Activated naive CD4-positive, alpha-beta T cell treated with Interleukin-2 at 50 U/mL for 16 hours (primary cell): ENCODE data around the gene KRT16.
A peak's percentile ranks its signal among the peaks of the same experiment; 100 is the strongest.
"Not testable (repeated sequence)": the region's sequence is repeated elsewhere in the genome, so short reads cannot be mapped to it uniquely, and the experiment has no call there.

Experiments
- DNase-seq: peaks from one replicate; pipeline ENCODE4 v3.0.0-alpha.2; 2020

KRT16 gene

DNA sequence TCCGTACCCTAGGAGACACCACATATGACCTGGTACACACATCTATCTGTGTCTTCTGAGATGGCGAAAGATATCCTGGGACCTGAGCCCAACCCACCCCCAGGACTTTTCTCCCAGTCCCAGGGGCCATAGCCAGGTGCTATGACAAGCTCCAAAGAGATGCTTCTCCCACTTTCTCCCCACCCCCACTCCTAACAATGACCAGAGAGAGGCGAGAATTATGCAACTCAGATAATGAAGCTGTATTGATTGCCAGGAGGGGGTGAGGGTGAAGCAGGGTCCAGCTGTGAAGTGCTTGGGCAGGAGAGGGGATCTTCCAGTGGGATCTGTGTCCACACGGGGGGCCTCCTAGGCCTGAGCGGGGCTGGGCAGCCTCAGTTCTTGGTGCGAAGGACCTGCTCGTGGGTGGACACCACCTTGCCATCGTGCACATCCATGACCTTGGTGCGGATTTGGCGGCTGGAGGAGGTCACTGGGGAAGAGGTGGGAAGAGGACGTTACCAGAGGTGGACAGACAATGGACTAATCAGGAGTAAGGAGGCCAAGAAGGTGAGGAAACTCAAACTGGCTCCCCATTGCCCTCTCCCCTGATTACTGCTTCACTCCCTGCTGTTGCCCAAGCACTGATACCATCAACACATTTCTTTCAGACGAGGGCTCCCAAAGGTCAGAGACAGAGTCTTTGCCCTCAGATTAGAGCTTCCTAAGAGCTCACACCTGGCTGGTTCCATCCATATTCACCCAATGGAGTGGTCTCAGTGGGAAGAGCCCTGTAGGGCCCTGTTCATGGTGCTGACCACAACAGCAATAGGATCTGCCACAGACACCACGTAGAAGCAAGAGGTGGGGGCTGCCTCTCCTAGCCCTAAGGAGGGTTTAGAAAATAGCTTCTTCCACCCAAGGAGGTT is 30.3 kb downstream of the KRT16 start:
- DNase-seq: not testable (repeated sequence)

DNA sequence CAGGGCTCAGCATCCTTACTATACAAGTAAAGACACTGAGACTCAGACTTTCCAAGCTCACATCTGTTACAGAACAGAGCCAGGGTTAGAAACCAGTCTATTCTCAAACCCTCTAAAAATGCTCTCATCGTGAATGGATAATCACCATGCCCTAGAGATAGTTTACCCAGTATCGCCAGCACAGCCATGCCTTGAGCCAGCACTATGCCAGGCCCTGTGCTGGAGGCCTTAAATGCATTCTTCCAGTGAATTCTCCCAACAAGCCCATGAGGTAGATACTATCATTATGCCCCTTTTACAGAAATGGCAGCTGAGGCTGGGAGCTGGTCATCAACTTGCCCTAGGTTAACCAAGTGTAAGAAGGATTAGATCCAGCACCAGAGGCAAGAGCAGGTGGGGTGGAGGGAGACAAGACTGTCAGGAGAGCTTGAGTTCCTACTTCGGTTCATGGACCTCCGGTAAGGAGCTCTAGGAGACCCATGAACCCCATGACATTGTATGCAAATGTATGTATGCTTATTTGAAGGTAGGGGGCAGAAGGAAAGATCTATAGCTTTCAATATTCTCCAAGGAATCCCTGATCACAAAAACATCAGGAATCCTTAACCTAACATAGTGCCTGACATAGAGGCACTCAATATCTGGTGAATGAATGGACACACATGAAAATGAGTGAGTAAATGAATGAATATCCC is 31.1 kb downstream of the KRT16 start:
- DNase-seq: no peak

DNA sequence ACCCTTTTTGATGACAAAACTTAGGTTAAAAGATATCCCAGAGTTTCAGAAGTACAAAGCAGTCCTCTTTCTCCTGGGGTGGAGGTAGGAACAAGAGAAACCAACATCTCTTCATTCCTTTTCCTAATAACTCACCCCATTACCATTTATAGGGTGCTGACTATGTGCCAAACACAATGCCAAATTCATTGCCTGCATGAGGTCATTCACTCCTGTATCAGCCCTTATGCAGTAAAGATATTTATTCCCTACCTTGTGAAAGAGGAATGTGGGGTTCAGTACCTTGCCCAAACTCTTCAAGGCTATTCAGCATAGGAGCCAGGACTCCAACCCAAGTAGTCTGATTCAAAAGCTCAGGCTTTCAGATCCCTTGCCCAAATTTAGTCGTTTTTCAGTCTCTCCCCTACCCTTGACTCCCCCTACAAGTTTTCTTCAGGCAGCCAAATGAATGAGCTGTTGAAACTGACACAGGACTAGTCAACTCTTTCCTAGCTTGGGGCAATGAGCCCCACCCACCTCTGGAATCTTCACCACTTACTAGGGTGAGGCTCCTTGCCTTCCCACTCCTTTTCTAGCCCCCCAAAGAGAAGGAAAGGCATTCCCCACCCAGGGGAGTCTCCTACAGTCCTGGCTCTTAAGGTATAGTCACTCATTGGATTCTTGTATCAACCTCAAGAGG is 31.7 kb downstream of the KRT16 start:
- no peak for DNase-seq

DNA sequence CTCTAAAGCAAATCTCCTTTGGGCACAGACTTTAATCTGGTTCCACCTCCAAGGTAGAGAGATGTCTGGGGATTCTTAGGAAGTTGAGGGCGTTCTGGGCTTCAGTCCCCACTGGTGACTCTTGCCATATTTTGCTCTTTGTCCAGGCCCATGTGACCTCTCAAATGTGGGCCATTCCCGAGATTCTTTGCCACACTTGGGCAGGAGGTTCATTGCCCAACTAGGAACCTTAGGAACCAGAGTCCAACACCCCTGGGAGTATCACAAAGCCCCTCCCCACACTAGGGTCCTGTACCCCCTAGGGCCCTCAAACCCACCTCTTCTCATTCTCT is 32.4 kb downstream of the KRT16 start:
- DNase-seq: no peak

DNA sequence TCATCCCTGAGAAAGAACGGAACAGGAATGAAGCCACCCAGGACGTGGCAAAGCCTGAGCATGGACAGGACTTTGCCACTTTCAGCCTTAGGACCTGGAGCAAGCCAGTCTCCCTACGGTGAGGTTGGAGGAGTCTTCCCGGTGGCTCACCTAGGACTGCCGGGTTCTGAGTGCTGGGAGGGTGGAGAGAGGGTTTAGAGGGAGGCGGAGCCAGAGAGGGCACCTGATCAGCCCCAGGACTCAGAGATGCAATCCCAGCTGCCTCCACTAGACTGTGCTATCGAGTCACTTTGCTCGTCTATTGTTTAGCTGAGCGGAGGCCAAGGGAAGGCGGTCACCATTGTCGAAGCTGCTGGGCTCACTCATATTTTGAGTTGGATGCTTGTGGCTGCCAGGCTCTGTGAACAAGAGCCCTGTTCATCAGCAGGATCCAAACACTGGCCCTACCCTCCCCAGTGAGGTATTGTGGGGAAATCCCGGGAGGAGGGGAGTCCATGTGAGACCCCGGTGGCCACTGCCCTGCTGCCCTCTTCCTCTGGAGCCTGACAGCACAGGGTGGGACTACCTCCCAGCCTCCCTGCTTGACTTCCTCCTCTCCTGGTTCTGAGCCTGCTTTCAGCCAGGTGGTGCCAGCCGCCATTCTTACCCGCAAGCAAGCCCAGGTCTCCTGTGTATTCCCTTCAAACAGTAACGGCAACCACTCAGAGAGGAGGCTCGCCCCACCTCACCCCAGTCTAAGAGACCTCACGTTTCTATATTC is 32.9 kb downstream of the KRT16 start:
- peak; percentile 69 for DNase-seq

DNA sequence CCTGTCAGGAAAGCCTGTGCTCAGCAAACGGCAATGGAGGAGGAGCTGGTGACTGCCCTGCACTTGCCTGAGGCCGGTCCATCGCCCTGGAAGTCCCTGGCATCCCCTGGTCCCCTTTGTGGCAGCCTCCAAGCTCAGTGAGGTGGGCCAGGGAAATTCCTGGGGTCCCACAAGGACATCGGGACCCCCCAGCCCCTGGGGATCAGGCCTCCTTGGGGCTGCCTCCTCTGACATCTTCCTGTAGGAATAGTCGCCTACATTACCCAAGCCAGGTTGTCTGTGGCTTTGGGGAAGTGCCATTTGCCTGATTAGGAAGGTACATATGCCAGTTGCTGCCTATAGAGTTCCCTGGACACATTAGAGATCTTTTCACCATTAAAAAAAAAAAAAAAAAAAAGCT is 33.6 kb downstream of the KRT16 start:
- no peak for DNase-seq

DNA sequence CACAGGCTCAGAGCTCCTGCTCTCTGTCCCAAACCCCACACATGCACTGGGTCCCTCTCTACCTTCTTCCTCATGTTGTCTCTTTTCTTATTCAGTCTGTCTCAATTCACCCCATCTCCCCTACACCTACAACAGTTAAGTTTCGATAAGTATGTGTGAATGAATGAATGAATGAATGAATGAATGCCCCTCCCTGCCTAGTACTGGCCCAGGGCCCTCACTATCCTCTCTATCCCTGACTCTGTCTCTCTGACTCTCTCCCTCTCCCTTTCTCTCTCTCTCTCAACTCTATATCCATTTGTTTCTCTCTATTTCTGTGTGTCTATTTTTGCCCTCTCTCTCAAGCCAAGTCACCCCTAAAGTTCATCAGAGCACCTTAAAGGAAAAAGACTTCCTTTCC is 34.0 kb downstream of the KRT16 start:
- no peak for DNase-seq

DNA sequence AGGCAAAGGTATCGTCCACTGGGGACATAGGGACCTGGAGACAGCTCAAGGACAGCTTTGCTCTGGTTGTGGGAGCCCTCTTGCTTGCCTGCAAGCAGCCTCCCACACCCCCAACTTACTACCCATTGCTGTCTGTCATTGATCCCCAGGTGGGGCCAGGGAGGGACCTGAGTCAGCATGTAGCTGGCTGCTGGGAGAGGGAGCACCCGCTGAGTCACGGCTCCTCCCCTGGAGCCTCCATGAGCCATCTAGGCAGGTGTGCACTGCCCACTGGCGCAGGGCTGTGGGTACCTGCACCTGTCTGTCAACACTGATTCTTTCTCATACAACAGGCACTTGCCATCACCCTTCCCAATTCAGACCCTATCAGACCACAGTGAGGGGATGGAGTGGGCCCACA is 35.8 kb downstream of the KRT16 start:
- DNase-seq: not testable (repeated sequence)

DNA sequence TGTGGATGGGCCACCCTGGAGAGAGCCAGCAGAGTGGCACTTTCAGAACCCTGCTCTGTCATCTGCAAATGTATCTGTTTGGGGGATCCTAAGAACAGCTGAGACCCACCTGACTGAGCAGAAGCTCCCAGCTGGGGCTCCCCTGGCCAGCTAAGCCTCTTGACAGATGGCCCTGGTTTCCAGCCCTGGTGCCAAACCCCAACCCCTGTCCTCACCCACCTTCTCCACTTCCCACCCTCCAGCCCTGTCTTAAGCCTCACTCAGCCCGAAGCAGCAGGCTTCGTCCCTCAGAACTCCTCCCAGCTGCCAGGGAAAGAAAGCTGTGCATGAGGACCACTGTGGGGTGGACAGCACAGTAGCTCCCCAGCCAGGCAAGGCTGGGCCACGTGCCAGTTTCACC is 37.2 kb downstream of the KRT16 start:
- DNase-seq: no peak

DNA sequence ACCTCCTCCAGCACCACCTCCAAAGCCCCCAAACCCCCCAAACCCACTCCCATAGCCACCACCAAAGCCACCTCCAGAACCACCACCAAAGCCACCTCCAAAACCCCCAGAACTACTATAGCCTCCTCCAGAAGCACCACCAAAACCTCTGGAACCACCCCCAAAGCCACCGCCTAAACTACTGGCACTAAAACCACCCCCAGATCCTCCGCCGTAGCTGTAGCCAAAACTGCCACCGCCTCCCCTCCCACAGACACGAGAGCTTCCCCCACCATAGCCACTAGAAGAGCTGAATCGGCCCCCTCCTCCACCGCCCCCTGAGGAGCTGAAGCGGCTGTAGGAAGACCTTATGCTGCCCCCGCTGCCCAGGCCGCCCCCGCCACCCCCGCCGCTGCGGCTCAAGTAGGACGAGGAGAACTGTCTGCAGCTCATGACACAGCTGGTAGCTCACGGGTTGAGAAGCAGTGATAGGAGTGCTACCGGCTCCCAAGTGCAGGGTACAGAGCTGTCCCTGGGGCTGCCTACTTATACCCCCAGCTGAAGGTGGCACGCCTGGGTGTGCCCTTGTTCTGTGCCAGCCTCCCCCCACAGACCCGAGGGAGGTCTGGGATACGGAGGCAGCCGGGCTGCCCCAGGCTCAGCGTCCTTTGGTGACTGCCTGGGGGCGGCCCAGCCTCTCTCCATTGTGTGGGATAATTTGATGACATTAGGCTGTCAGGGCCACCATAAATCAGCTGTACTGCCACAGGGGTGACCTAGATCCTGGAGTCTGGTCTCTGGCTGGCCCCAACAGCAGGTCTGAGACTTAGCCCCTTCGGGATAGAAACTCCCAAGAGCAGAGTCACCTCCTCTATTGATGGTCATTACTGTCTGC is 40.8 kb downstream of the KRT16 start, which contains the start of gene KRT9:
Gene KRT9 (minus strand): TSS at position 499 of the 874 bp plus-strand sequence. CDS start 67 bp downstream, at position 432.
- DNase-seq: no peak

DNA sequence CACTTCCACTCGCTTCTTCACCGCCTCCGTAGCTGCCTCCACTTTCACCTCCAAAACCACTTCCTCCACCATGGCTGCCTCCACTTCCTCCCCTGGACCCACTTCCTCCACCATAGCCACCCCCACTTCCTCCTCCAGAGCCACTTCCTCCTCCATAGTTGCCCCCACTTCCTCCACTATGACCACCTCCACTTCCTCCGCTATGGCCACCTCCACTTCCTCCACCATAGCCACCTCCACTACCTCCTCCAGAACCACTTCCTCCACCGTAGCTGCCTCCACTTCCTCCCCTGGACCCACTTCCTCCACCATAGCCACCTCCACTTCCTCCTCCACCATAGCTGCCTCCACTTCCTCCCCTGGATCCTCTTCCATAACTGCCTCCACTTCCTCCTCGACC is 45.2 kb downstream of the KRT16 start:
- DNase-seq: no peak

DNA sequence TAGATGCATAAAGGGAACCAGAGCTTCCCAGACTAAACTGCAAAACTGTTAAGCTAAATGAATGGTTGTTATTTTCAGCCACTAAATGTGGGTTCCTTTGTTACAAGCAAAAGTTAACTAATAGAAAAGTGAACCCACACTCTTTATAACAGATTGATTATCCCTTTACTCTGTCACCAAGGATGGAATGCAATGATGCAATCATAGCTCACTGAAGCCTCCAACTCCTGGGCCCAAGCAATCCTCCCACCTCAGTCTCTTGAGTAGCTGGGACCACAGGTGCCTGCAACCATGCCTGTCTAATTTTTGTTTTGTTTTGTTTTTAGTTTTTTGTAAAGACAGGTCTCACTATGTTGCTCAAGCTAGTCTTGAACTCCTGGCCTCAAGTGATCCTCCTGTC is 47.2 kb downstream of the KRT16 start:
- no peak for DNase-seq

DNA sequence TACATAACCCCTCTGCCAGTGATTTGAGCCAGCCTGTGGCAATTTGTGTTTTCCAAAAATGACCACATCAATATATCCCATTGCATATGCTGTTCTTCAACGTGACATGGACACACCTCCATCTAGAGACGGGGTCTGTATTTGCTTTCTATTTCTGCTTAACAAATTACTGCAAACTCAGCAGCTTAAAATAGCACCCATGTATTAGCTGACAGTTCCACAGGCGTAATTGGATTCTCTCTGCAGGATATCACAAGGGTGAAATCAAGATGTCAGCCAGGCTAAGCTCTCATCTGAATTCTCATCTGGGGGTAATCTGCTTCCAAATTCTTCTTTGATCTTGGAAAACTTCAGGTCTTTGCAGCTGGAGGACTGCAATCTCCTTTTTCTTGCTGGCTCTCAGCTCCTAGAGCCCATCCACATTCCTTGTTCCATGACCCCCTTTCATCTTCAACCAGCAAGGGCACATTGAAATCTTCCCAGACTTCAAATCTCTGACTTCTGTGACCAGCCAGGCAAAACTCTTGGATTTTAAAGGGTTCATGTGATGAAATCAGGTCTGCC is 48.9 kb downstream of the KRT16 start:
- no peak for DNase-seq

DNA sequence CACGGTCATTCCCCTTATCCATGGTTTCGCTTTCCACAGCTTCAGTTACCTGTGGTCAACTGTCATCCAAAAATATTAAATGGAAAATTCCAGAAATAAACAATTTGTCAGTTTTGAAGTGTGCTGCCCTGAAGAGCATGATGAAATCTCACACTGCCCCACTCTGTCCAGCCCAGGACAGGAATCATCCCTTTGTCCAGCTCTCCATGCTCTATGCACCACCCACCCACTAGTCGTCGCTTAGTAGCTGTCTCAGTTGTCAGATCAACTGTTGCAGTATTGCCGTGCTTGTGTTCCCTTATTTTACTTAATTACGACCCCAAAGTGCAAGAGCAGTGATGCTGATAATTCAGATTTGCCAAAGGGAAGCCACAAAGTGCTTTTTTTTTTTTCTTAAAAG is 51.0 kb downstream of the KRT16 start:
- DNase-seq: no peak
